NB4 (cell line): ENCODE measurements around the gene DNAJC15.

ENCODE experiments used
- DNase-seq: peaks from one replicate; pipeline ENCODE4 v3.0.0; 2010; ENCODE audit warnings: low read depth
- H3K4me3 ChIP-seq: one replicate; pipeline ENCODE4 v1.5.1; 2011; ENCODE audit warnings: mild to moderate bottlenecking, low read depth, low read length, moderate library complexity
- MYC ChIP-seq: IDR thresholded peaks from 2 replicates; pipeline ENCODE4 v1.6.1; 2011; ENCODE audit warnings: low read depth, low read length
- POLR2A ChIP-seq: IDR thresholded peaks from 2 replicates; pipeline ENCODE4 v1.6.1; 2011; ENCODE audit warnings: mild to moderate bottlenecking; ENCODE audit not compliant: insufficient read length; ENCODE audit errors: extremely low read depth
- TF ChIP-seq, protein P1 (sequence below): IDR thresholded peaks from 2 replicates; pipeline ENCODE4 v1.6.1; 2011; ENCODE audit warnings: low read depth, low read length
- TF ChIP-seq, protein P2 (sequence below): IDR thresholded peaks from one replicate; pipeline ENCODE4 v1.5.1; 2012; ENCODE audit warnings: low read depth, low read length

DNAJC15 gene

DNA sequence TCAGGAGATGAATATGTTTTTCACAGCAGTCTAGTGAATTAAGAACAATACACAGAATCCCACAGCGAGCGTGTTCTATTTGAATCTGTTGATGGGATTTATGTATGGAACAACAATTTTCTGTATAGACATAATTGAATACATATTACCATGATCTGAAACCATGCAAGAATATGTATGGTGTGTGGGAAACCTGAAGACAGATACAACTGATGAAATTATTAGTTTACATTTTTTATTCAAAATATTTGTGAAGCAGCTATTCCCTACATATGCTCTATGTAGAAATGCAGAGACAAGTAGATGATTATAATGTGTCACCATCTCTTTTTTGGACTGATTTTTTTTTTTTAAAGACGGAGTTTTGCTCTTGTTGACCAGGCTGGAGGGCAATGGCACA lies 91.8 kb downstream of the DNAJC15 start:
- TF ChIP-seq, protein P1, sequence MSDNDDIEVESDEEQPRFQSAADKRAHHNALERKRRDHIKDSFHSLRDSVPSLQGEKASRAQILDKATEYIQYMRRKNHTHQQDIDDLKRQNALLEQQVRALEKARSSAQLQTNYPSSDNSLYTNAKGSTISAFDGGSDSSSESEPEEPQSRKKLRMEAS = no peak
- TF ChIP-seq, protein P2, sequence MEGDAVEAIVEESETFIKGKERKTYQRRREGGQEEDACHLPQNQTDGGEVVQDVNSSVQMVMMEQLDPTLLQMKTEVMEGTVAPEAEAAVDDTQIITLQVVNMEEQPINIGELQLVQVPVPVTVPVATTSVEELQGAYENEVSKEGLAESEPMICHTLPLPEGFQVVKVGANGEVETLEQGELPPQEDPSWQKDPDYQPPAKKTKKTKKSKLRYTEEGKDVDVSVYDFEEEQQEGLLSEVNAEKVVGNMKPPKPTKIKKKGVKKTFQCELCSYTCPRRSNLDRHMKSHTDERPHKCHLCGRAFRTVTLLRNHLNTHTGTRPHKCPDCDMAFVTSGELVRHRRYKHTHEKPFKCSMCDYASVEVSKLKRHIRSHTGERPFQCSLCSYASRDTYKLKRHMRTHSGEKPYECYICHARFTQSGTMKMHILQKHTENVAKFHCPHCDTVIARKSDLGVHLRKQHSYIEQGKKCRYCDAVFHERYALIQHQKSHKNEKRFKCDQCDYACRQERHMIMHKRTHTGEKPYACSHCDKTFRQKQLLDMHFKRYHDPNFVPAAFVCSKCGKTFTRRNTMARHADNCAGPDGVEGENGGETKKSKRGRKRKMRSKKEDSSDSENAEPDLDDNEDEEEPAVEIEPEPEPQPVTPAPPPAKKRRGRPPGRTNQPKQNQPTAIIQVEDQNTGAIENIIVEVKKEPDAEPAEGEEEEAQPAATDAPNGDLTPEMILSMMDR = no peak
- no peak for DNase-seq
- no peak overlapping the region for H3K4me3 ChIP-seq

DNA sequence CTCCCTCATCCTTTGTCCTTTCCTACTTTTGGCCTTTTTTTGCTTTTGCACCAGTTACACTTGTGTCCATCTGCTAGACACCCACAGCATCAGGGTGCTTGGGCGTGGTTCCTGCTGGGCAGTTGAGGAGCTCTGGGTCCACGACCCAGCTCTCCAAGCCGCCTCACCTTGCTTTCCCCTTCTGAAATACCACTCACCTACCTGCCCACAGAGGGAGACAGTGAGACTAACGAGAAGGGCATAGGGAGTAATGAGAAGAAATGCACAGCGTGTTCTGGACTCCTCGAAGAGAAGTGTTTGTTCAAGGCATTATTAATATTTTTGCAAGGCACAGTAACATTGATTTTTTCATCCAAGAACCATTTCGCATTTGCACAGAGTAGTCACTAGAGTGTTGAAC lies 92.9 kb downstream of the DNAJC15 start:
- TF ChIP-seq, protein P1 = no peak
- TF ChIP-seq POLR2A (no peak), MYC (no peak)
- TF ChIP-seq, protein P2 = no peak
- DNase-seq = no peak
- H3K4me3 ChIP-seq = no peak overlapping the region

DNA sequence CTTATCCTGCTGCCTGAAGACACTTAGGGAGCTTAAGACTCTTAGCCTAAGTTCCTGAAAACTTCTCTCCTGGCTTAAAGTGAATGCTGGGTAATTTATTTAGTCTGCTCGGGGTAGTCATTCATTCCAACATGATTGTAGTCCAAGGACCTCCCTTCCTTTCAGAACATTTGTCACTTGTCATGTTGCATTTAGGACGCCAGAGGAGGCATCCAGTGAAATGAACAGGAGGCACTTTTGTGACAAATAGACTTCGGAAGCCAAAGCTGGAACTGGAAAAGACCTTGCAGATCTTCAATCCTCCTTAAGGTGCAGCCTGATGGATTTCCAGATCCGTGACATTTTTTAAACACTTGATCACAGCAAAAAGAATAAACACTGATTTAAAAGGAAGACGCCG lies 95.1 kb downstream of the DNAJC15 start:
- TF ChIP-seq, protein P1 = no peak
- no peak for TF ChIP-seq POLR2A
- TF ChIP-seq, protein P2 = no peak
- TF ChIP-seq MYC = no peak
- DNase-seq = no peak
- H3K4me3 ChIP-seq = no peak overlapping the region

DNA sequence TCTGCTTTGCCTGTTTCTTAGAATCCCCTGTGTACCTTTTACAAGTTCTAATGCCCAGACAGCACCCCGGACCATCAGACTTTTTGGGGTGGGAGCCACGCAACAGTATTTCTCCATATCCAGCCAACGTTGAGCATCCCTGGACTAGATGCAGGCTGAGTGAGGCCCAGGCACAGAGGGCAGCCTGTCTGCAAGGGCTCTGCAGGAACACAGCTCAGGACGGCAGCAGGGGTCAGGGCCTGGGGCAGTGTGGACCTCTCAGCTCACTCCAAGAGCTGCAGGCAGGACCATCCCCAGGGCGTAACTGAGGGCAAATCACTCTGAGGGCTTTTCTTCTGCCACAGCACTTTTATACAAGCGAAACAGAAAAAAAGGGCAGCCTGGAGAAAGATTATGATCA lies 95.8 kb downstream of the DNAJC15 start:
- TF ChIP-seq, protein P2 = no peak
- TF ChIP-seq MYC (no peak), POLR2A (no peak)
- TF ChIP-seq, protein P1 = no peak
- no peak overlapping the region for H3K4me3 ChIP-seq
- no peak for DNase-seq

DNA sequence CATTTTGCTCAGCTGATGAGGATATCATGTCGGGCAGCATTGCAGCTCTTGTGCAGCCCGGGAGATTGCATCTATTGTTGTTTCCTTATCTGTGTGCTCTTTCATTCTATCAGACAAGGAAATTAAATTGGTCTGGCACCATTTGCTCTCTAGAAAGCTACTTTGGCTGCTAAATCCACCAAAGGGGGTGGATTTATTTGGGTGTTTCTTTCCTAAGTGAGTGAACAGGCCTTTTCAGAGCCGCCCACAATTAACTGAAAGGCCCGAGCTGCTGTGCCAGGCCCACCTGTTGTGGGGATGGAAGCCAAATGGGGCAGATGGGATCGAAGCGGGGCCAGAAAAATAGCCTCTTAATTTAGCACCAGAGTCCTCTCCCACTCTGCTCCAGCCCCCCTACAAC lies 99.4 kb downstream of the DNAJC15 start:
- TF ChIP-seq, protein P2 = no peak
- TF ChIP-seq, protein P1 = no peak
- no peak for TF ChIP-seq MYC
- TF ChIP-seq POLR2A = no peak
- no peak for DNase-seq
- H3K4me3 ChIP-seq = no peak overlapping the region

DNA sequence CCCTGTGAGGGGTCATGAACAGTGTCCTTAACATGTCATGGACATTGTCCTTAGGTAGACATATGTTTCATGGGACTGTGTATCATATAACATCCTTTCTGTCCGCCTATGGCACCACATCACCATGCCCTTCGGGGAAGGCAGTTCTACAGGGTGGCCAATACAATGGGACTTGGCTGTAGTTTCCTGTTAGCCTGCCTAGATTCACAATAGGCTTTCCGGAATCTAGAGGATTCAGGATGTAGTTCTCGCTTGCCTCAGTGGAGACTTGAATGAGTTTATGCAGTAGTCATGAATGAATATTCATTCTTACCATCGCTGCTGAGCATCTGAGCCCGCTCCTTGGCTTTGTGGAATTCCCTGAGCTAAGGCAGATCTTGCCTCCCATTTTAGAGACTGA lies 100.5 kb downstream of the DNAJC15 start:
- TF ChIP-seq POLR2A (no peak), MYC (no peak)
- TF ChIP-seq, protein P1 = no peak
- TF ChIP-seq, protein P2 = no peak
- H3K4me3 ChIP-seq = no peak overlapping the region
- no peak for DNase-seq
